Testis (tissue), 3 donors: ENCODE results near the gene SNAPC1. TPM values are rescaled to one million over a fixed set of nuclear protein-coding genes. Genes with fewer than 3 reads are reported as not detected.
A peak's percentile ranks its signal among the peaks of the same experiment; 100 is the strongest.

Experiments
- DNase-seq: peaks from one replicate; pipeline ENCODE4 v3.0.0-alpha.2; 2019
- H3K27ac ChIP-seq, 2 donors: fragments of 200-600 bp; sonication (generic); one replicate each; pipeline ENCODE4 v1.5.1; 2019
- H3K27me3 ChIP-seq: fragments of 200-600 bp; sonication (generic); one replicate; pipeline ENCODE4 v1.5.1; 2019
- H3K36me3 ChIP-seq: fragments of 200-600 bp; sonication (generic); one replicate; pipeline ENCODE4 v1.5.1; 2017; ENCODE audit warnings: low read depth; ENCODE audit errors: missing control alignments
- H3K4me1 ChIP-seq: fragments of 200-600 bp; sonication (generic); one replicate; pipeline ENCODE4 v1.5.1; 2019
- H3K4me3 ChIP-seq, 2 donors: fragments of 200-600 bp; sonication (generic); one replicate each; pipeline ENCODE4 v1.5.1; 2017 to 2019
- H3K9me3 ChIP-seq: fragments of 200-600 bp; sonication (generic); one replicate; pipeline ENCODE4 v1.5.1; 2017
- CTCF ChIP-seq, 3 experiments: fragments of 450-650 bp in 2 of 3; fragments of 200-600 bp in 1 of 3; sonication (generic) in 1 of 3; IDR thresholded peaks; one replicate each; pipeline ENCODE4 v1.5.1; 2016 to 2019; ENCODE audit warnings: antibody characterized with exemption in 3 of 3, mild to moderate bottlenecking in 2 of 3, moderate library complexity in 1 of 3
- POLR2A ChIP-seq: fragments of 450-650 bp; IDR thresholded peaks from one replicate; pipeline ENCODE4 v1.6.1; 2017; ENCODE audit warnings: antibody characterized with exemption, mild to moderate bottlenecking, moderate library complexity
- WGBS, 2 donors: methylation state at CpG; one replicate each; pipeline ENCODE4 v1.1.5; 2018; 5-methylcytosine and 5-hydroxymethylcytosine counted together
- intact Hi-C: fragments of 100-400 bp; cut with DNase I; formaldehyde crosslinking; loops from one replicate; pipeline ENCODE4 v1.15.1; 2023; ENCODE audit warnings: low total_unique reads
- polyA plus RNA-seq: library from polyadenylated mRNA; stranded (reverse); fragments of 350-450 nt; fragmentation: Illumina TruSeq; extraction: RNeasy Lipid Tissue Mini Kit (QIAGEN cat#74804); gene quantifications from one replicate; pipeline ENCODE4 v1.2.3, GENCODE V29; 2014; ENCODE audit warnings: low read depth, low replicate concordance; ENCODE audit not compliant: insufficient read depth
- total RNA-seq, 2 donors: library from RNA; depleted of rRNA; stranded (reverse); fragments of >200 nt; gene quantifications; one replicate each; pipeline ENCODE4 v1.2.3, GENCODE V29; 2016

SNAPC1 gene
- total and polyA plus RNA-seq, 3 donors from 2014 or later: 16.2 to 27.9 (median 19.2) TPM

- 84 to 93% methylated on average over 1 of the region's 1 CpG for WGBS, 2 donors
- Histone ChIP-seq H3K4me3 (no peak overlapping the region), H3K36me3 (no peaks in the 10 kb centered on the region), H3K4me1 (no peaks in the 10 kb centered on the region), H3K27ac (no peak overlapping the region), H3K27me3 (no peaks in the 10 kb centered on the region), H3K9me3 (no peaks in the 10 kb centered on the region)
- intact Hi-C loops: loop anchor here (5.0 kb wide), 1 partner anchor 375 kb away; no protein-coding TSS in a partner anchor
- TF ChIP-seq POLR2A (no peak), CTCF (IDR thresholded peaks at IDR 0.05) (no peak)
- no peak for DNase-seq
Observed at GRCh38 chr14:61836807-61837206, 74.6 kb downstream of the SNAPC1 start.

GRCh38 chr14:61837336-61838229 is 75.4 kb downstream of the SNAPC1 start:
- intact Hi-C loops: loop anchor here (5.0 kb wide), 1 partner anchor 375 kb away; no protein-coding TSS in a partner anchor
- Histone ChIP-seq H3K27me3 (no peaks in the 10 kb centered on the region), H3K27ac (no peak overlapping the region), H3K36me3 (no peaks in the 10 kb centered on the region), H3K9me3 (no peaks in the 10 kb centered on the region), H3K4me1 (no peaks in the 10 kb centered on the region), H3K4me3 (no peak overlapping the region)
- no peak for TF ChIP-seq POLR2A
- TF ChIP-seq CTCF (IDR thresholded peaks at IDR 0.05): peak; percentile 92 to 95 (median 93)
- 42 to 49% methylated on average over 8 to 10 of the region's 10 CpGs for WGBS, 2 donors
- DNase-seq: peak; percentile 91

- Histone ChIP-seq H3K4me1 (no peaks in the 10 kb centered on the region), H3K36me3 (no peaks in the 10 kb centered on the region), H3K9me3 (no peaks in the 10 kb centered on the region), H3K27ac (no peak overlapping the region), H3K27me3 (no peaks in the 10 kb centered on the region), H3K4me3 (no peak overlapping the region)
- TF ChIP-seq POLR2A: no peak
- no peak for TF ChIP-seq CTCF (IDR thresholded peaks at IDR 0.05)
- intact Hi-C loops: loop anchor here (5.0 kb wide), 1 partner anchor 376 kb away; no protein-coding TSS in a partner anchor
- DNase-seq: no peak
- 70 to 78% methylated on average over 5 of the region's 5 CpGs for WGBS, 2 donors
Observed at GRCh38 chr14:61838661-61839245, 76.5 kb downstream of the SNAPC1 start.

GRCh38 chr14:61839507-61839906 is 77.3 kb downstream of the SNAPC1 start:
- no peaks in the 10 kb centered on the region for H3K4me1 ChIP-seq
- TF ChIP-seq POLR2A (no peak), CTCF (IDR thresholded peaks at IDR 0.05) (no peak)
- intact Hi-C loops: loop anchor here (5.0 kb wide), 1 partner anchor 377 kb away; no protein-coding TSS in a partner anchor
- H3K27me3 ChIP-seq: no peaks in the 10 kb centered on the region
- no peak overlapping the region for H3K4me3 ChIP-seq
- WGBS, 2 donors: 67 to 81% methylated on average over 4 of the region's 4 CpGs
- H3K9me3 ChIP-seq: no peaks in the 10 kb centered on the region
- no peak for DNase-seq
- no peaks in the 10 kb centered on the region for H3K36me3 ChIP-seq
- H3K27ac ChIP-seq: no peak overlapping the region
